ENCODE measurements around the gene COA8. TPM values are rescaled to one million over a fixed set of nuclear protein-coding genes. Genes with fewer than 3 reads are reported as not detected.

The COA8 gene
- total and polyA plus RNA-seq, 2 of the 13 experiments (the other 11 are each of a cell fraction or from before 2014, with no cell fraction given) = 10.9 to 25.1 TPM

DNA sequence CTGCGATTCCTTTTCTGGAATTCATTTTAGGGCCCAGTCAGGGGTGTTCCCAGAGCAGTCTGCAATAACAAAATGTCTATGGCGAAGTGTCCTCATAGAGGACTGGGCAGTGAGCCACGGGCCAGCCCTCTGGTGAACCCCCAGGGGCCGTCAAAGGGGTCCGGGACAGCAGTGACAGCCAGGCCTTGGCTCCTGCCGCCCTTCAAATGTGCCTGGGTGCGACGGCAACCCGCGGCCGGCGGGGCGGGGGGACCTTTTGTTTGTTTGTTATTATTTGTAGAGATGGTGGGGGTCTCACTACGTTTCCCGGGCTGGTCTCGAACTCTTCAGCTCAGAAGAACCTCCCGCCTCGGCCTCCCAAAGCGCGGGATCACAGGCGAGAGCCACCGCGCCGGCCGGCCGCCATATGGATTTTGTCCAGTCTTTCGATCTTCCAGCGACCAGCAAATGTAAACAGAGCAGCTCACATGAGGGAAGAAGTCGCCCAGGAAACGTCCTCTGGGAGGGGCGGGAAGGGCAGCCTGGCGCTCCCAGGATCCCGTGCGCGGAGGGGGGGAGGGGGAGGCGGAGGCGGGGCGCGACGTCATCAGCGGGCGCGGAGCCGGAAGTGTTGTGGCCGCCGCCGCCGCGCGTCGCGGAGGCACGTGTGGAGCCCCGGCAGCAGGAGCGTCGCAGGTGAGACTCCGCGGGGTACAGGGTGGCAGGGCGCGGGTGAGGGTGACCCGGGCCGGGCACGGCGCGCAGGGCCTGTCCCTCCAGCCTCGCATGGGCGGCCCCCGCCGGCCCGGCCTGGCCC lies 34.0 kb upstream of the COA8 start, which contains the start of gene TRMT61A (continued):
- TF ChIP-seq REPIN1 (CRISPR knock-in tag; IDR thresholded peaks at IDR 0.05; ENCODE audit: borderline replicate concordance, low read depth) (peak; percentile 62; the same call in 1 of the 2 replicates), ZNF256 (CRISPR knock-in tag; conservative IDR thresholded peaks at IDR 0.05) (0 out of 2 replicates have a peak, but pooled peaks have one; percentile 19), TP53 (CRISPR knock-in tag; conservative IDR thresholded peaks at IDR 0.05) (no peak), NFE2 (CRISPR knock-in tag; IDR thresholded peaks at IDR 0.05) (no peak), ZMYM3 (CRISPR knock-in tag; IDR thresholded peaks at IDR 0.05) (peak; percentile 77), TGIF2 (CRISPR knock-in tag; IDR thresholded peaks at IDR 0.05) (peak; percentile 70), SMARCC2 (IDR thresholded peaks at IDR 0.05) (no peak), SRF (IDR thresholded peaks at IDR 0.05; ENCODE audit: low read depth, low read length) (0 out of 2 replicates have a peak, but pooled peaks have one; percentile 15), SOX5 (CRISPR knock-in tag; IDR thresholded peaks at IDR 0.05; ENCODE audit: borderline replicate concordance) (no peak; the same call in 1 of the 2 replicates), CEBPG (CRISPR knock-in tag; IDR thresholded peaks at IDR 0.05) (no peak), CC2D1A (CRISPR knock-in tag; IDR thresholded peaks at IDR 0.05) (no peak)
- TF ChIP-seq, protein P1, sequence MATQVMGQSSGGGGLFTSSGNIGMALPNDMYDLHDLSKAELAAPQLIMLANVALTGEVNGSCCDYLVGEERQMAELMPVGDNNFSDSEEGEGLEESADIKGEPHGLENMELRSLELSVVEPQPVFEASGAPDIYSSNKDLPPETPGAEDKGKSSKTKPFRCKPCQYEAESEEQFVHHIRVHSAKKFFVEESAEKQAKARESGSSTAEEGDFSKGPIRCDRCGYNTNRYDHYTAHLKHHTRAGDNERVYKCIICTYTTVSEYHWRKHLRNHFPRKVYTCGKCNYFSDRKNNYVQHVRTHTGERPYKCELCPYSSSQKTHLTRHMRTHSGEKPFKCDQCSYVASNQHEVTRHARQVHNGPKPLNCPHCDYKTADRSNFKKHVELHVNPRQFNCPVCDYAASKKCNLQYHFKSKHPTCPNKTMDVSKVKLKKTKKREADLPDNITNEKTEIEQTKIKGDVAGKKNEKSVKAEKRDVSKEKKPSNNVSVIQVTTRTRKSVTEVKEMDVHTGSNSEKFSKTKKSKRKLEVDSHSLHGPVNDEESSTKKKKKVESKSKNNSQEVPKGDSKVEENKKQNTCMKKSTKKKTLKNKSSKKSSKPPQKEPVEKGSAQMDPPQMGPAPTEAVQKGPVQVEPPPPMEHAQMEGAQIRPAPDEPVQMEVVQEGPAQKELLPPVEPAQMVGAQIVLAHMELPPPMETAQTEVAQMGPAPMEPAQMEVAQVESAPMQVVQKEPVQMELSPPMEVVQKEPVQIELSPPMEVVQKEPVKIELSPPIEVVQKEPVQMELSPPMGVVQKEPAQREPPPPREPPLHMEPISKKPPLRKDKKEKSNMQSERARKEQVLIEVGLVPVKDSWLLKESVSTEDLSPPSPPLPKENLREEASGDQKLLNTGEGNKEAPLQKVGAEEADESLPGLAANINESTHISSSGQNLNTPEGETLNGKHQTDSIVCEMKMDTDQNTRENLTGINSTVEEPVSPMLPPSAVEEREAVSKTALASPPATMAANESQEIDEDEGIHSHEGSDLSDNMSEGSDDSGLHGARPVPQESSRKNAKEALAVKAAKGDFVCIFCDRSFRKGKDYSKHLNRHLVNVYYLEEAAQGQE (IDR thresholded peaks at IDR 0.05; ENCODE audit: borderline replicate concordance in 1 of 2, low read depth in 1 of 2, low read length in 2 of 2) = no peak; a peak in 1 of 4 replicates
- TF ChIP-seq, protein P2, sequence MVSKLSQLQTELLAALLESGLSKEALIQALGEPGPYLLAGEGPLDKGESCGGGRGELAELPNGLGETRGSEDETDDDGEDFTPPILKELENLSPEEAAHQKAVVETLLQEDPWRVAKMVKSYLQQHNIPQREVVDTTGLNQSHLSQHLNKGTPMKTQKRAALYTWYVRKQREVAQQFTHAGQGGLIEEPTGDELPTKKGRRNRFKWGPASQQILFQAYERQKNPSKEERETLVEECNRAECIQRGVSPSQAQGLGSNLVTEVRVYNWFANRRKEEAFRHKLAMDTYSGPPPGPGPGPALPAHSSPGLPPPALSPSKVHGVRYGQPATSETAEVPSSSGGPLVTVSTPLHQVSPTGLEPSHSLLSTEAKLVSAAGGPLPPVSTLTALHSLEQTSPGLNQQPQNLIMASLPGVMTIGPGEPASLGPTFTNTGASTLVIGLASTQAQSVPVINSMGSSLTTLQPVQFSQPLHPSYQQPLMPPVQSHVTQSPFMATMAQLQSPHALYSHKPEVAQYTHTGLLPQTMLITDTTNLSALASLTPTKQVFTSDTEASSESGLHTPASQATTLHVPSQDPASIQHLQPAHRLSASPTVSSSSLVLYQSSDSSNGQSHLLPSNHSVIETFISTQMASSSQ (IDR thresholded peaks at IDR 0.05; ENCODE audit: low read depth) = no peak
- TF ChIP-seq, protein P2 (CRISPR knock-in tag; IDR thresholded peaks at IDR 0.05; ENCODE audit: borderline replicate concordance) = no peak
- TF ChIP-seq, protein P3, sequence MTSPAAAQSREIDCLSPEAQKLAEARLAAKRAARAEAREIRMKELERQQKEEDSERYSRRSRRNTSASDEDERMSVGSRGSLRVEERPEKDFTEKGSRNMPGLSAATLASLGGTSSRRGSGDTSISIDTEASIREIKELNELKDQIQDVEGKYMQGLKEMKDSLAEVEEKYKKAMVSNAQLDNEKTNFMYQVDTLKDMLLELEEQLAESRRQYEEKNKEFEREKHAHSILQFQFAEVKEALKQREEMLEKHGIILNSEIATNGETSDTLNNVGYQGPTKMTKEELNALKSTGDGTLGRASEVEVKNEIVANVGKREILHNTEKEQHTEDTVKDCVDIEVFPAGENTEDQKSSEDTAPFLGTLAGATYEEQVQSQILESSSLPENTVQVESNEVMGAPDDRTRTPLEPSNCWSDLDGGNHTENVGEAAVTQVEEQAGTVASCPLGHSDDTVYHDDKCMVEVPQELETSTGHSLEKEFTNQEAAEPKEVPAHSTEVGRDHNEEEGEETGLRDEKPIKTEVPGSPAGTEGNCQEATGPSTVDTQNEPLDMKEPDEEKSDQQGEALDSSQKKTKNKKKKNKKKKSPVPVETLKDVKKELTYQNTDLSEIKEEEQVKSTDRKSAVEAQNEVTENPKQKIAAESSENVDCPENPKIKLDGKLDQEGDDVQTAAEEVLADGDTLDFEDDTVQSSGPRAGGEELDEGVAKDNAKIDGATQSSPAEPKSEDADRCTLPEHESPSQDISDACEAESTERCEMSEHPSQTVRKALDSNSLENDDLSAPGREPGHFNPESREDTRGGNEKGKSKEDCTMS (CRISPR knock-in tag; conservative IDR thresholded peaks at IDR 0.05) = no peak
- TF ChIP-seq, protein P4, sequence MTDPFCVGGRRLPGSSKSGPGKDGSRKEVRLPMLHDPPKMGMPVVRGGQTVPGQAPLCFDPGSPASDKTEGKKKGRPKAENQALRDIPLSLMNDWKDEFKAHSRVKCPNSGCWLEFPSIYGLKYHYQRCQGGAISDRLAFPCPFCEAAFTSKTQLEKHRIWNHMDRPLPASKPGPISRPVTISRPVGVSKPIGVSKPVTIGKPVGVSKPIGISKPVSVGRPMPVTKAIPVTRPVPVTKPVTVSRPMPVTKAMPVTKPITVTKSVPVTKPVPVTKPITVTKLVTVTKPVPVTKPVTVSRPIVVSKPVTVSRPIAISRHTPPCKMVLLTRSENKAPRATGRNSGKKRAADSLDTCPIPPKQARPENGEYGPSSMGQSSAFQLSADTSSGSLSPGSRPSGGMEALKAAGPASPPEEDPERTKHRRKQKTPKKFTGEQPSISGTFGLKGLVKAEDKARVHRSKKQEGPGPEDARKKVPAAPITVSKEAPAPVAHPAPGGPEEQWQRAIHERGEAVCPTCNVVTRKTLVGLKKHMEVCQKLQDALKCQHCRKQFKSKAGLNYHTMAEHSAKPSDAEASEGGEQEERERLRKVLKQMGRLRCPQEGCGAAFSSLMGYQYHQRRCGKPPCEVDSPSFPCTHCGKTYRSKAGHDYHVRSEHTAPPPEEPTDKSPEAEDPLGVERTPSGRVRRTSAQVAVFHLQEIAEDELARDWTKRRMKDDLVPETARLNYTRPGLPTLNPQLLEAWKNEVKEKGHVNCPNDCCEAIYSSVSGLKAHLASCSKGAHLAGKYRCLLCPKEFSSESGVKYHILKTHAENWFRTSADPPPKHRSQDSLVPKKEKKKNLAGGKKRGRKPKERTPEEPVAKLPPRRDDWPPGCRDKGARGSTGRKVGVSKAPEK (CRISPR knock-in tag; IDR thresholded peaks at IDR 0.05; ENCODE audit: borderline replicate concordance) = no peak

All from HepG2 (cell line).